ENCODE measurements around the gene SFMBT2. TPM values are rescaled to one million over a fixed set of nuclear protein-coding genes. Genes with fewer than 3 reads are reported as not detected.

SFMBT2 gene
- total RNA-seq, 6 experiments from 2014 or later, result 1.4 to 3.4 (median 1.8) TPM

DNA sequence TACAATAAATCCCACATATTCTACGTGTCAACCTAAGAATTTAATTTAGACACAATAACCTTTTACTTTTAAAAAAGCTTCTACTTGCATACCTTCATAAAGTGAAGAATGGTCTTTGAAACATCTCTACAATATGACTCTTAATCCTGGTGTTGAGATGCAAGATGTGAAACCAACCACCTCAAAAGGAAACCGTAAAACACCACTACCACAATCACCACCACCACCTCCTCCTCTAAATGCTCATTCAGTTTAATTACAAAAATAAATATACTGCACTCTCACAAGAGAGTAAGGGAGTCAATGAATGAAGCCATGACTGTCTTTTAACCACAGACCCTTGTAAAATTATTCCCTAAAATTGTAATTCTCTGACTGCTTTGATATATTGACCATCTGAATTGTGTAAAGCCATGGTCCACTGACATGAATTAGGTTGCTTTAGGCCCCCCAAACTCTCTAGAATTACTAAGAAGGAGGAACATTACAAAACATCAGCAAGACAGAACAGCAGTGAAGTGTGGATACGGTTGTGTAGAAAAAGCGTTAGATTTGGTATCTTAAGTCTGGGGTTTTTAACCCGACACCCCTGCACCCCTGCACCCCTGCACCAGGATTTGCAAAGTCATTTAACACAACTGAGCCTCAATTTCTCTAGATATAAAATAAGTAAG lies 171.4 kb downstream of the SFMBT2 start:
- no peaks in the 10 kb centered on the region for H3K36me3 ChIP-seq
- no peak for TF ChIP-seq POLR2A (IDR thresholded peaks at IDR 0.05)
- TF ChIP-seq, protein P1, sequence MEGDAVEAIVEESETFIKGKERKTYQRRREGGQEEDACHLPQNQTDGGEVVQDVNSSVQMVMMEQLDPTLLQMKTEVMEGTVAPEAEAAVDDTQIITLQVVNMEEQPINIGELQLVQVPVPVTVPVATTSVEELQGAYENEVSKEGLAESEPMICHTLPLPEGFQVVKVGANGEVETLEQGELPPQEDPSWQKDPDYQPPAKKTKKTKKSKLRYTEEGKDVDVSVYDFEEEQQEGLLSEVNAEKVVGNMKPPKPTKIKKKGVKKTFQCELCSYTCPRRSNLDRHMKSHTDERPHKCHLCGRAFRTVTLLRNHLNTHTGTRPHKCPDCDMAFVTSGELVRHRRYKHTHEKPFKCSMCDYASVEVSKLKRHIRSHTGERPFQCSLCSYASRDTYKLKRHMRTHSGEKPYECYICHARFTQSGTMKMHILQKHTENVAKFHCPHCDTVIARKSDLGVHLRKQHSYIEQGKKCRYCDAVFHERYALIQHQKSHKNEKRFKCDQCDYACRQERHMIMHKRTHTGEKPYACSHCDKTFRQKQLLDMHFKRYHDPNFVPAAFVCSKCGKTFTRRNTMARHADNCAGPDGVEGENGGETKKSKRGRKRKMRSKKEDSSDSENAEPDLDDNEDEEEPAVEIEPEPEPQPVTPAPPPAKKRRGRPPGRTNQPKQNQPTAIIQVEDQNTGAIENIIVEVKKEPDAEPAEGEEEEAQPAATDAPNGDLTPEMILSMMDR (IDR thresholded peaks at IDR 0.05), result no peak
- H3K9me3 ChIP-seq, result peaks cover 0 to 4% (median 0%) of the 10 kb centered on the region in 4 donors
- H3K4me1 ChIP-seq, result peaks cover 0 to 2% (median 0%) of the 10 kb centered on the region in 4 donors
- H3K27ac ChIP-seq, result no peak overlapping the region
- H3K27me3 ChIP-seq, result no peaks in the 10 kb centered on the region
- no peak overlapping the region for H3K4me3 ChIP-seq
- DNase-seq (no peak), ATAC-seq (no peak)
- intact Hi-C loops (cut with DNase I), result no loop called here
- WGBS (ENCODE audit: insufficient coverage, low coverage, low lambda C conversion rate, missing lambda C conversion rate), result 66% methylated on average over 5 of the region's 5 CpGs

GRCh38 chr10:7235376-7235775 lies 175.5 kb downstream of the SFMBT2 start:
- DNase-seq, result no peak
- H3K4me1 ChIP-seq, result peaks cover 0 to 32% (median 3%) of the 10 kb centered on the region in 4 donors
- H3K9me3 ChIP-seq, result peaks cover 0 to 4% (median 0%) of the 10 kb centered on the region in 4 donors
- H3K36me3 ChIP-seq, result no peaks in the 10 kb centered on the region
- intact Hi-C loops (cut with DNase I), result no loop called here
- no peak for ATAC-seq
- no peaks in the 10 kb centered on the region for H3K27me3 ChIP-seq
- TF ChIP-seq POLR2A (IDR thresholded peaks at IDR 0.05), result no peak
- TF ChIP-seq, protein P1 (IDR thresholded peaks at IDR 0.05), result no peak
- 81% methylated on average over 3 of the region's 3 CpGs for WGBS (ENCODE audit: insufficient coverage, low coverage, low lambda C conversion rate, missing lambda C conversion rate)
- H3K27ac ChIP-seq, result no peak overlapping the region
- H3K4me3 ChIP-seq, result no peak overlapping the region

GRCh38 chr10:7234109-7234508 lies 176.7 kb downstream of the SFMBT2 start:
- peaks cover 0 to 4% (median 0%) of the 10 kb centered on the region in 4 donors for H3K9me3 ChIP-seq
- intact Hi-C loops (cut with DNase I), result no loop called here
- TF ChIP-seq, protein P1 (IDR thresholded peaks at IDR 0.05), result no peak
- TF ChIP-seq POLR2A (IDR thresholded peaks at IDR 0.05), result no peak
- DNase-seq (no peak), ATAC-seq (no peak)
- peaks cover 0 to 32% (median 3%) of the 10 kb centered on the region in 4 donors for H3K4me1 ChIP-seq
- 65% methylated on average over 3 of the region's 3 CpGs for WGBS (ENCODE audit: insufficient coverage, low coverage, low lambda C conversion rate, missing lambda C conversion rate)
- no peaks in the 10 kb centered on the region for H3K27me3 ChIP-seq
- no peak overlapping the region for H3K27ac ChIP-seq
- H3K4me3 ChIP-seq, result no peak overlapping the region
- H3K36me3 ChIP-seq, result no peaks in the 10 kb centered on the region

DNA sequence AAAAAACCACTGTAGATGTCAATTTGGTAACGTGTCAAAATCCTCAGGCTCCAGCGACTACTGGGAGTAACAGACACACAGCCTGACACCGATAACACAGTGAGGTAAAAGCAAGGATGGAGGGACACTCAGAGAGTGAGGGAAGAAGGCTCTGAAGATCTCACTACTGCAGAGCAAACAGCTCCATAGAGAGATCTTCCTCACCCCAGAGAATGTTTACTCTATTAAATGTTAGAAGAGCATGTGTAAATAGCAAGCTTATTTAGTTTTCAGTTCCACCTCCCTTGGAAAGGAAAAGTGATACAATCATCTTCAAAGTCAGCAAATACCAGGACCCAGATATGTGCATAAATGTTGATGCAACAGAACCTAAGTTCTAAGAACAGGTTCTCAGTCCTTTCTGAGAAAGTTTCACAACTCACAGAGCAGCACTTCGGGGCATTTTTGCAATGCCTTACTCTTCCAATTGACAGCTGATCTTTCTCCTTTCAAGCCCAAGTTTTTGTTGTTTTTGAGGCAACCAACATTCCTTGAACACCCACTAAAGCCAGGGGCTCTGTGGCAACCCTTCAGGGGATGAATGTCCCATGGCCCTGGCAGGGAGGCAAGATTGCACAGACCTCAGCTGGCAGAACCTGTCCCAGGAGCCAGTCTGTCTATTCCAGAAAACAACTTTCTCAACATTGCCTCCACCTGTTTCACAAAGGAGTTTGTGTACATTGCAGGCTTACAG lies 177.4 kb downstream of the SFMBT2 start:
- DNase-seq (no peak), ATAC-seq (peak; percentile 72 to 86 (median 76))
- H3K27ac ChIP-seq, result peak overlapping the region in 1 of 3 donors; percentile 36
- H3K27me3 ChIP-seq, result no peaks in the 10 kb centered on the region
- intact Hi-C loops (cut with DNase I), result no loop called here
- H3K9me3 ChIP-seq, result peaks cover 0 to 4% (median 0%) of the 10 kb centered on the region in 4 donors
- TF ChIP-seq, protein P1 (IDR thresholded peaks at IDR 0.05), result no peak
- TF ChIP-seq POLR2A (IDR thresholded peaks at IDR 0.05), result no peak
- peaks cover 0 to 32% (median 3%) of the 10 kb centered on the region in 4 donors for H3K4me1 ChIP-seq
- no peaks in the 10 kb centered on the region for H3K36me3 ChIP-seq
- WGBS (ENCODE audit: insufficient coverage, low coverage, low lambda C conversion rate, missing lambda C conversion rate), result 16% methylated on average over 4 of the region's 4 CpGs
- no peak overlapping the region for H3K4me3 ChIP-seq

Data from right lobe of liver (tissue), 6 donors.